ENCODE data around the gene GAS6.

- TF ChIP-seq CTCF (conservative IDR thresholded peaks at IDR 0.05) (no peak), EZH2 (IDR thresholded peaks at IDR 0.05; ENCODE audit: low read depth) (no peak)
Observed at GRCh38 chr13:113843864-113844556, 19.9 kb downstream of the GAS6 start.

Measured in PC-9 (cell line).